CD4-positive, alpha-beta T cell treated with Interleukin-6 at 100 ng/mL for 8 hours (primary cell): ENCODE data around the gene AK6.
"Not testable (repeated sequence)": the region's sequence is repeated elsewhere in the genome, so short reads cannot be mapped to it uniquely, and the experiment has no call there.

Source experiments
- DNase-seq: peaks from one replicate; pipeline ENCODE4 v3.0.0-alpha.2; 2020; ENCODE audit warnings: mixed read lengths, low spot score

Gene AK6

DNA sequence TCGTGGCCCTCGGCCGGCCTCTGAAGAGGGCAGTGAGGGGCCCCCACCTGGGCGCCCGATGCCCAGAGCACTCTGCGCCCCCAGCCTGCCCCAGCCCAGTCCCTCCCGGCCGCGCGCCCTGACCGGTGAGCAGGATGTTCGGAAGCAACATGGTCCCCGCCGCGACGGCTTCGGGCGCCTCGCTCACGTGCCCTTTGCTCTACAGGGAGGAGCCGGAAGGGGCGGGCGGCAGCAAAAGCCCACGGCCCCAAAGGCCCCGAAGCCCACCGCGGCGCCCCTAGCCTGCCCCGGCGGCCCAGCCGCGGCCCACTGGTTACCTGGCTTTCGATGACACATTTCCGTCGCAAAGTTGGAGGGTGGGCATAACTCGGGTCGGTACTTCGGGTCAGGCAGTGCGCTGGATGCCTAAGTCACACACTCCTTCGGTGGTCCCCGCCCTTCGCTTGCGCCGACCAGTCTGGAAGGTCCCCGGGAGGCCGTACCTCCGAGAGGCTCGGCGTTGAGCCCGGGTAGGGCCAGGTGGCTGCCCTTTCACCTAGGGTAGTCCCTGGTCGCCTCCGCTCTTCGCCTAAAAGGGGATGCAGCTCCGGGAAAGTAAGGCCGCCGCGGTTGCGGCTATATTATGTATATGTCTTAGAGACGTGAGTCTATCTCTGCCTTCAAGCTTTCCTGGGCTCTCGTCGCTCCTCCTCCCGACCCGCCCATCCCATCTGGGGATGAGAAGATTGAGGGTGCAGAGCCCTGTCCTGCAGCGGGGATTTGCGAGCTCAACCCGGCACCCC, at the start of gene AK6, which contains the start of the genes RAD17 and TAF9:
TSS of gene AK6 (minus strand) at position 181 of the 782 bp plus-strand sequence. CDS start at position 151, 30 bp downstream.
TSS of gene RAD17 (plus strand) at position 479 of the 782 bp plus-strand sequence. CDS start 2,391 bp downstream, outside the sequence.
TSS of gene TAF9 (minus strand) at position 181 of the 782 bp plus-strand sequence. CDS start 3,783 bp downstream, outside the sequence.
- peak; percentile 86 for DNase-seq

DNA sequence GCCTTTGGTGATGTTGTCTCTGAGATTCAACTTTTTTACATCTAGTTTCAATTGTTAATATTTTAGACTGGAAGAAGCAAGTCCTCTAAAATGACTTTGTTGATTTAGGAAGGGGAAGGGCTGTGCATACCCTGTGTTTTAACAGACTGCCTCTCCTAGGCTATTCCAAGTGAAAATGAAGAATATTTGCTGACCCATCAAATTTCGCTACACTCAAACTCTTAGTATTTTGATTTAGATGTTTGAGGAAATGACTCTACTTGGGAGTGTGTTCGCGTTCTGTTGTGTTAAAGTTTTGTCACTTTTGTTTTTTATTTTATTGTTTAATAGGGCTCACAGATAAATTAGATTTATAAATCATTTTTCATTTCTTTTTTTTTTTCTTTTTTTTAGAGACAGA, 49.2 kb upstream of the AK6 start:
- DNase-seq: no peak

DNA sequence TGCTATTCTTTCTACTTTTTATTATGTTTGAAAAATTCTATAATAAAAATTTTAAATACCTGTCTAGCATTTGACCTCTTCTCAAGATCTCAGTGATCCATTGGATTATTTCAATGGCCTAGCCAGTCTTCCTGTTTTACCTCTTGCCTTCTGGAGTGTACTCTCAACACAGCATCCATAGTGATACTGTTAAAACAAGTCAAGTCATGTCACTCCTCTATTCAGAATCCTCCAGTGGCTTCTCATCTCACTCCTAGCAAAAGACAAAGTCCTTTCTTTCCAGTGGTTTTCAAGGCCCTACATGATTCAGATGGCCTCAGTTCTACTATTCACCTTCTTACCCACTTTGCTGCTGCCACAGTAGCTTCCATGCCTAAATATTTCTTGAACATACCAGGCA, 47.4 kb upstream of the AK6 start:
- no peak for DNase-seq

DNA sequence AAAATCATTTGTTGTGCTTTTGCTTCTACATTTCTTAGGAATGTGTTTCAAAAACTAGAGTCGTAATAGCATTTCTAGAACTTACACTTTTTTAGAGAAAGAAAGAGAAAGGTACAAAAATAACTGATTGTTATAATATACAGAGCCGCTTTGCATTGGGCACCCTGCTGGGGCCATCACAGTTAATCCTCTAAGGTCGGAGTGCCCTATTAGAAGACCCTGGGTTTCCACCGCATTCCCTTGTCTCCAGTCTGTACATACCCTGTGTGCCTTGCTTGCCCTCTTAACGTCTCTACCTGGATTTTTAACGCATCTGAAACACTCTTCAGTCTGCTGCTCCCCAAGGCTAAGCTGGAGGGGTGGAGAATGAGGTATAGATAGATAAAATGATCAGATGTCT, 46.9 kb upstream of the AK6 start:
- no peak for DNase-seq

DNA sequence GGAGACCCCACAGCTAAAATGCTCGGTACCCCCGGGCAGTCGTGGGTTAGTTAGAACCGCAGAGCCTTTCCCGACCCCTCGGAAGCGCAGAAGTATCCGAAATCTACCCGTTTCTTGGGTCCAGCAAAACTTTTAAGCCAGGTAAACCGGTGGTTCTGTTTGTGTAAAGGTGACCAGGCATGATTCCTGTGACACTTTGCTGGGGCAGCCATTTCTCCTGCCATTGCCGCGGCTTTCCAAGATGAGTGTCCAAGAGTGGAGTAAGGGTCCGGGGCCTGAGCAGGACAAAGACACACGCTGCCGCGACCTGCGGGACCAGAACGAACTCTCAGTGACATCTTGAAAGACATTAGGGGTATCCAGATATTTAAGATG, 46.3 kb upstream of the AK6 start:
- no peak for DNase-seq

DNA sequence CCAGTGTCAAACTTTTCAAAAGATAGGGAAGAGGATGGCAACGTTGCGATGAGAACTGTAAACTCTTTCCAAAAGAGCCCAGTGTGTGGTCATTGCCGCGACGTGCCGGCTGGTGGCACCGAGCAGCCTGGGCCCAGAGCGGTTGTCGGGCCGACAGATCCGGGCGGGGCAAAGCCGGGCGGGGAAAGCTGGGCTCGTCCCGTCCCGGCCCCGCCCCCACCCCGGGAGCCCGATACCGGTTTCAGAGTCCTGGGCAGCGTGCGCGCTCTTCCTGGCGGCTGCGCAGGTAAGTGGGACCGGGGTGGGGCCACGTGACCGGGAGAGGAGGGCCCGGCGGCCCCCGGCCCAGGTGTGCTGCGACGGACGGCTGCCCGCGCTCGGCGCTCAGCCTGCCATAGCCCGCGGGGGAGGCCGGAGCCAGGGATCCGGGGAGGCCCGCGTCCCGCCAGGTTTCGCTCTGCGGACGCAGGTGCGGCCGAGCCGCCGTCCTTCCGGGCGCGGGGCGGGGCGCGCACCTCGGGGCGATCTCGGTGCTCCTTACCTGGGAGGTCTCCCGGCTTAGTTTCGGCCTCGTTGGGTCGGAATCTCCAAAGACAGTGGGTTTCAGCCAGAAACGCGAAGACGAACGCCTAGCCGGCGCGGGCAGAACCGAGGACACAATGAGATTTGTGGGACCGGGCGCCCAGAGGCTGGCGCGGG, 45.7 kb upstream of the AK6 start, which contains the start of gene MARVELD2:
TSS of gene MARVELD2 (plus strand) at position 232 of the 699 bp plus-strand sequence. CDS start 4,270 bp downstream, outside the sequence.
- peak; percentile 42 for DNase-seq

DNA sequence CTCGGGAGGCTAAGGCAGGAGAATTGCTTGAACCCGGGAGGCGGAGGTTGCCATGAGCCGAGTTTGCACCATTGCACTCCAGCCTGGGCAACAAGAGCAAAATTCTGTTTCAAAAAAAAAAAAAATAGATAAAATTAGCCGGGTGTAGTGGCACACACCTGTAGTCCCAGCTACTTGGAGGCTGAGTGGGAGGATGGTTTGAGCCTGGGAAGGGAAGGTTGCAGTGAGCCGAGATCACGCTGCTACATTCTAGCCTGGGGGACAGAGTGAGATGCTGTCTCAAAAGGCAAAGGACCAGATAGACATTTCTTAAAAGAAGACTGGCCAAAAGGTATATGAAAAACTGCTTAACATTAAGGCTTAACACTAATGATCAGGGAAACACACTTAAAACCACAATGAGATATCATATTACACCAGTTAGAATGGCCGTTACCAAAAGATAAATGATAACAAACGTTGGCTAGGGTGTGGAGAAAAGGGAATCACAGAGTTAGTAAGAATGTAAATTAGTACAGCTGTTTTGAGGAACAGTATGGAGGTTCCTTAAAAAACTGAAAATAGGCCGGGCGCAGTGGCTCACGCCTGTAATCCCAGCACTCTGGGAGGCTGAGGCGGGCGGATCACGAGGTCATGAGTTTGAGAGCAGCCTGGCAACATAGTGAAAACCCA, 35.5 kb upstream of the AK6 start:
- no peak for DNase-seq

DNA sequence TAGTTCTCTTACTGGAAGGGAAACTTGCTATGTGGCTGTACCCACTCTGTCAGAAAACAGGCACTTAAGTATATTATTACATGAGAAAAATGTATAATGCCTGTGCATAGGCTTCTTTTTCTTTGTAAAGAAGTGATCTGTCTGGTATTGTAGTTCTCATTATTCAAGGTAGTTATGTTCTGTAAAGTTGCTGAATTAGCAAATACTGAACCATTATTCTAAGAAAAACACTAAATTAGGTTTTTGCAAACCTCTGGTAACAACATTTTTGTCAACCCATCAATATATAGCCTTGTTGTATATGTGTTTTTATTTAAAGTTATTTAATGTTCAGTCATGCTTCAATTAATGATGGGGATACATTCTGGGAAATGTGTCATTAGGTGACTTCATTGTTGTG, 9.1 kb upstream of the AK6 start:
- DNase-seq: no peak

DNA sequence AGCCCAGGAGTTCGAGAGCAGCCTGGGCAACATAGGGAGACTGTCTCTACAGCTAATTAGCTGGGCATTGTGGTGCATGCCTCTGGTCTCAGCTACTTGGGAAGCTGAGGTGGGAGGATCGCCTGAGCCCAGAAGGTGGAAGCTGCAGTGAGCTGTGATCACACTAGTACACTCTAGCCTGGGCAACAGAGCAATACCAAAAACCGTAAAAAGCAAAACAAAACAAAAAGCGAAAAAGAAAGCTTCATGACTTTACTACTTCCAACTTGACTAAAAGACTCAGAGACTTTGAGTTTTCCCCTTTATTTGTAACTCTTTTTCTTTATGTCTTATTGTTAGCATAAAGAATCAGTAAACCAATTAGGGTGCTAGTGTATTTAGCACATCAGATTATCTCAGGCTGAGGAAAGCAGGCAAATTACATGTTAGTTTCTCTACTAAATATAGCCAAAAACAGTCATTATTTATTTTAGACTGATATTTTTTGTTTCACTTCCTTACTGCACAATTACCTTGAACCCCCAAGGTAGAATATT, 5.7 kb upstream of the AK6 start:
- no peak for DNase-seq

DNA sequence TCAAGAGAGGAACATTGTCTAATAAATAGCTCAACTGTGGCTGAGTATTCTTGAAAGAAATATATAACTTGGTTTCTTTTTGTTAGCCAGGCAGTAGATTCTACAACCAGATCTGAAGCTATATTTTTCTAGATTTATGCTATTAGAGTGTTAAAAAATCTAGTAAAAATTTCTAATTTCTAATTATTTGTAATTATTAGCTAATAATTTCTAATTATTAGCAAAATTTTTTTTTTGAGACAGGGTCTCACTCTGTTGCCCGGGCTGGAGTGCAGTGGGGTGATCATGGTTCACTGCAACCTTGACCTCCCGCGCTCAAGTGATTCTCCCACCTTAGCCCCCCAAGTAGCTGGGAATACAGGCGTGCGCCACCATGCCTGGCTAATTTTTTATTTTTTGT, 3.1 kb upstream of the AK6 start:
- DNase-seq: no peak

DNA sequence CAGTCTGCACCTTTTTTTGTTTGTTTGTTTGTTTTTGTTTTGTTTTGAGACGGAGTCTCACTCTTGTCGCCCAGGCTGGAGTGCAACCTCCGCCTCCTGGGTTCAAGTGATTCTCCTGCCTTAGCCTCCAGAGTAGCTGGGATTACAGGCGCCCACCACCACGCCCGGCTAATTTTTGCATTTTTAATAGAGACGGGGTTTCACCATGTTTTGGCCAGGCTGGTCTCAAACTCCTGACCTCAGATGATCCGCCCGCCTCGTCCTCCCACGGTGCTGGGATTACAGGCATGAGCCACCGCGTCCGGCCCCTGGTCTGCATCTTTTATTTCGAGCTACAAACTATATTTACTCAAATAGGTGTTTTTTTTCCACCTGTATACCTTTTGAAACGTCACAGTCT, 1.0 kb upstream of the AK6 start:
- DNase-seq: not testable (repeated sequence)

DNA sequence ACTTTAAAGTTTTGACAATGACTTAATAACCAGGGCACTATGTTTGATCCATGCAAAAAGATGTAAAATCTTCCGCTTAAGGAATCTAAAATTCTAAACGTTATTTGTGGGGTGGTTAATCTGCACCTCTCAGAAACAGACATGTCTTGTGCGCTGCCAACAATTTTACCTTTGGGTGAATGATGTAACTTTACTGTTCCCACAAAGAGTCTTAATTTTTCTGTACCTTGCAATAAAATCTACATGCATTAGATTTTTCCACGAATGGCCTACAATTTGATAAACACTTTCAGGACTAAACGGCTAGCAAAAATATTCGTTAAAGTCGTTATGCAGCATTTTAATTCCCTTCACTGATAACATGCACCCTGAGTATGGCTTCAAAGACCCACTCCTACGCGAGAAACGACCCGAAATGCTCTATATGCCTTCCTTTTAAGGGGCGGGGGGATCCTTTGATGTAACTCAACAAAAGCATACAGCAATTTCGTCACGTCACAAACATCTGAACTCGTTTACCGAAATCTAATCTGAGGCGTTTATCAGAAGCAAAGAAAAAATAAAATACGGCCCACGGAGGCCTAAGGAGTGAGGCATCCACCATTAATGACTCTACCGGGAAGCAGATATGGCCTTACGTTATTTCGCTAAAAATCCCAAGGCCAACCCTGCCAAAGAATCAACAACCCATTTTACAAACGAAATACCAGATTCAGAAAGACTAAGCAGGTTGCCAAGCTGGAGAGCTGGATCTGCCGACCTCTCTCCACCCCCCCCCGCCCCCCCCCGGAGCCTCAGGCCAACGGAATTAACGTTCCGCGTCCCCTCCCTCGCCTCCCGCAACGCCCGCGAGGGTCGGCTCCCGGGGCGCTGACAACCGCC, 621 bp downstream of the AK6 start:
- no peak for DNase-seq

DNA sequence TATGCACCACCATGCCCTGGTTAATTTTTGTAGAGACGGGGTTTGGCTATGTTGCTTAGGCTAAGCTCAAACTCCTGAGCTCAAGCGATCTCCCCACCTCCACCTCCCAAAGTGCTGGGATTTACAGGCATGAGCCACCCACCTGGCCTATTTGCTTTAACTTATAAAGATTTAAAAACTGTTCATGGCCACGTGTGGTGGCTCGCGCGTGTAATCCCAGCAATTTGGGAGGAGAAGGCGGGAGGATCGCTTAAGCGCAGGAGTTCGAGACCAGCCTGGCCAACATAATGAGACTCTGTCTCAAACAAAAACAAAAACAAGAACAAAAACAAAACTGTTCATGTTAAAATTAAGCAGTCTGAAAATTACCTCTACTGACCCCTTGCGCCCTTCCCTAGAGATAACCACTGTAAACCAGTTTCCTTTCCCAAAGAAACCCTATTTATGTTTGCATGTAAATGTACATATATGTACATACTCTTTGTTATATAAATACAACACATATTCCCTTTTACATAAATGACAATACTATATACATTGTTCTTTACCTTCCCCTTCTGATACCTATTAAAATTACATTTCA, 1.5 kb downstream of the AK6 start:
- no peak for DNase-seq

DNA sequence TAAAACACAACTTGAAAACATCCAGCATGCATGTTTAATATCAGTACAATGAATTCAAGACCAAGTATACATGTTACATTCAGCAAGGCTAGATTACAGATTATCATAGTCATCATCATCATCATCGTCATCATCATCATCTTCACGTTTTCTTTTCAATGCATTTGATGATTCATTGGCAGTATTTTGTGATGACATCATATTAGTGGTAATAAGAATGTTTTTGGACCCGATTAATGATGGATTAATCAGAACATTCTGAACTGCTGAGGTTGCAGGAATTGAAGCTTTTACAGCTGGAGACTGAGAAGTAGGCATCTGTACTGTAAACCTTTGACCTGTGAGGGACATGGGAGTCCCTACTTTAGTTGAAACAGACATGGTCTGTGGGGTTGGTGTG, 4.5 kb downstream of the AK6 start:
- DNase-seq: no peak

DNA sequence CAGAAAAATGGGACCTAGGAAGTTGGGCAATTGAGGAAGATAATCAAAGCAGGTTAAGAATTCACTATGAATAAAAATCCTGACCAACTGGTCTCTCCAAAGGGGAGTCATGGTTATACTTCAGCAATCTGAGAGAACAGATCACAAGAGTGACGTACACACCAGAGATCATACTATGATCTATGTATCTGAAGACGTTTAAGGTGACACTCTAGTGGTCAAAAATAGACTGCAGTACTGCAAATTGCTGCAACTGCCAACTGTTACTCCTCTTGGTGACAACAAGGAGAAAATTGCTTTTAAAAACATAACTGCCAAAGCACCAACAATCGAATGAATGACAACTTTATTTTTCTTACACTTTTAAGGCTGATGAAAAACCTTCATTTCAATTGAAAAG, 4.9 kb downstream of the AK6 start:
- DNase-seq: no peak

DNA sequence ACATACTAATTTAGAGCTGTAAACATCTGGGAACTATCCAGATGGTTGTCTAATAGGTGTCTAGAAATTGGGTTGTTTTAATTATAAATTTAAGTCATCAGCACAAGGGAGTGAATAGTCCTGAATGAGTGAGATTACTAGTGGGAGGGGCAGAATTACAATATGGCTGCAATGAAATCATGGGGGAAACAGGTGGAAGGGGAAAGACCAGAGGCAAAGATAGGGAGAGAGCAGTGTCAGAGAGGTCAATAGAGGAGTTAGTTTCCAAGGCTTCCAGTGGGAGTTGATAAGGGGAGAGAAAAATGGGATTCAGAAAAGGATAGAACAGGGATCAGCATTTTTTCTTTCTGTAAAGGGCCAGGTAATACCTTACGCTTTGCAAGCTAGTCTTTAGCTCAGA, 8.9 kb downstream of the AK6 start:
- no peak for DNase-seq

DNA sequence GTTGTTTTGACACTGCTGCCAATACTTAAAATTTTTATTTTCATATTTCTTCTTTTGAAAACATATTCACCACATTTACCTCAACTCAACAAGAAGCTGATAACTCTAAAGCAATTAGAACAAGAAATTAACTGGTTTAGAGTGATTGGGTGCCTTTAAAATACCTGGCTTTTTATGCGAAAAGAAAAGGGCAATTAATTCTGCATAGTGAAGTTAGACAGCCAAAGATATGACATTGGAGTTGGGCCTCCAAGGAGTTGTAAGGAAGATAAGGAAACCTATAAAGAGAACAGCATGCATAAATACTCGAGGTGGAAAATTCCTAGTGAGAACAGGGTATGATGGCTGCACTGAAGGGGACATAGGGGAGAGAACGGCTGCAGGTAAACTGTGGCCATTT, 9.6 kb downstream of the AK6 start:
- DNase-seq: no peak

DNA sequence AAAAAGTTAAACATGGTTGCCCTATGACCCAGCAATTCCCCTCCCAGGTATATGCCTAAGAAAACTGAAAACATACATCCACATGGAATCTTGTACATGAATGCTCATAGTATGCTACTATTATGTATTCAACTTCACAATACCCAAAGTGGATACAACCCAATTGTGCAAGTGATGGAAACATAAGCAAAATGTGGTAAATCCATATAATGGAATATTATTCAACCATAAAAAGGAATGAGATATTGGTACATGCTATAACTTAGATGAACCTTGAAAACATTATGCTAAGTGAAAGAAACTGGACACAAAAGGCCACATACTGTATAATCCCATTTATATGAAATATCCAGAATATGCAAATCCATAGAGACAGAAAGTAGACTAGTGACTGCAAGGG, 18.7 kb downstream of the AK6 start:
- no peak for DNase-seq

DNA sequence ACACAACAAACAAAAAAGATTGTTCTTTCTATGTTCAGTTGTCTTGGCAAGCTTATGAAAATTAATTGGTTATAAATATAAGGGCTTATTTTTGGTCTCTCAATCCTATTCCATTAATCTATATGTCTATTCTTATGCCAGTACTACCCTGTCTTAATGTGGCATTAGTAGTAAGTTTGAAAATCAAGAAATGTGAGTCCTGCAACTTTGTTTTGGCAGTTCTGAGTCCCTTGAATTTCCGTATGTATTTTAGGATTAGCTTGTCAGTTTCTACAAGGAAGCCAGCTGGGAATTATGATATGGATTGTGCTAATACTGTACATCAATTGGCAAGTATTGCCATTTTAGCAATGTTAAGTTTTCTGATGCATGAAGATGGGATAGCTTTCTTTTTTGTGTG, 26.2 kb downstream of the AK6 start:
- no peak for DNase-seq

DNA sequence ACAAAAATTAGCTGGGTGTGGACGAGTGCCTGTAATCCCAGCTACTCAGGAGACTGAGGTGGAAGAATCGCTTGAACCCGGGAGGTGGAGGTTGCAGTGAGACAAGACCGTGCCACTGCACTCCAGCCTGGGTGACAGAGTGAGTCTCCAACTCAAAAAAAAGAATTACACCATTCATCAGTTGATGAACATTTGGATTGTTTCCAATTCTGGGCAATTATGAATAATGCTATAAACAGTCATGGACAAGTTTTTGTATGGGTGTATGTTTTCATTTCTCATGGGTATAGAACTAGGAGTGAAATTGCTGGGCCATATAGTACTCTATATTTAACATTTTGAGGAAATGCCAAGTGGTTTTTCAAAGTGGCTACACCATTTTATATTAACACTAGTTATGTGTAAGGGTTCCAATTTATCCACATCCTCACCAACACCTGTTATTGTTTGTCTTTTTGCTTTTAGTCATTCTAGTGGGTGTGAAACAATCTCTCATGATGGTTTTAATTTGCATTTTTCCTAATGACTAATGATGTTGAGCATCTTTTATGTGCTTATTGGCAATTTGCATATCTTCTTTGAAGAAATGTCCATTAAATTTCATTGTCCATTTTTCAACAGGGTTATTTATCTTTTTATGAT, 27.7 kb downstream of the AK6 start:
- DNase-seq: no peak
